GM23248 (cell line): ENCODE results near the gene PLD5.

Source experiments
- EZH2 ChIP-seq: fragments of 200-600 bp; sonication (generic); IDR thresholded peaks from 2 replicates; pipeline ENCODE4 v1.6.1; 2018; ENCODE audit warnings: antibody characterized with exemption, mild to moderate bottlenecking; ENCODE audit not compliant: insufficient read depth, poor library complexity, severe bottlenecking
- EZH2phosphoT487 ChIP-seq: fragments of 200-600 bp; sonication (generic); IDR thresholded peaks from 2 replicates; pipeline ENCODE4 v1.6.1; 2018; ENCODE audit warnings: antibody characterized with exemption, moderate library complexity, mild to moderate bottlenecking, low read depth; ENCODE audit not compliant: insufficient read depth

DNA sequence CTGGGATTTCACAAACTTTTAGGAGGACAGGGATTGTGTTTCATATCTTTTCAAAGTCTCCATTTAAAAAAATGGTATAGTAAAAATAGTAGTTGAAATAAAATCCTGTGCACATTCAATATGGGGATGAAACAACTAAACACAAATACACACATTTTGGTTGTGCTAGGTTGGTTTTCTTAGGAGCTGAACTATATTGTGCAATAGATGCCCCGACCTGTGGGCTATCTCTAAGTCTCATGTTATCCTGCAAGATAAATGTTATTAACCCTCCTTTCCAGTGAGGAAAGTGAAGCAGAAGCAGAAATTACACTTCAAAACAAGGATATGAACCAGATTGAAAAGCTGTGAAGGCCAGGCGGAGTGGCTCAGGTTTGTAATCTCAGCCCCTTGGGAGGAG lies 1.3 kb upstream of the PLD5 start:
- TF ChIP-seq EZH2: no peak
- TF ChIP-seq EZH2phosphoT487: no peak
